Activated effector memory CD4-positive, alpha-beta T cell treated with Interleukin-2 at 50 U/mL for 16 hours (primary cell): ENCODE measurements around the gene MIS18A.

Source experiments
- DNase-seq: peaks from one replicate; pipeline ENCODE4 v3.0.0-alpha.2; 2020

MIS18A gene

DNA sequence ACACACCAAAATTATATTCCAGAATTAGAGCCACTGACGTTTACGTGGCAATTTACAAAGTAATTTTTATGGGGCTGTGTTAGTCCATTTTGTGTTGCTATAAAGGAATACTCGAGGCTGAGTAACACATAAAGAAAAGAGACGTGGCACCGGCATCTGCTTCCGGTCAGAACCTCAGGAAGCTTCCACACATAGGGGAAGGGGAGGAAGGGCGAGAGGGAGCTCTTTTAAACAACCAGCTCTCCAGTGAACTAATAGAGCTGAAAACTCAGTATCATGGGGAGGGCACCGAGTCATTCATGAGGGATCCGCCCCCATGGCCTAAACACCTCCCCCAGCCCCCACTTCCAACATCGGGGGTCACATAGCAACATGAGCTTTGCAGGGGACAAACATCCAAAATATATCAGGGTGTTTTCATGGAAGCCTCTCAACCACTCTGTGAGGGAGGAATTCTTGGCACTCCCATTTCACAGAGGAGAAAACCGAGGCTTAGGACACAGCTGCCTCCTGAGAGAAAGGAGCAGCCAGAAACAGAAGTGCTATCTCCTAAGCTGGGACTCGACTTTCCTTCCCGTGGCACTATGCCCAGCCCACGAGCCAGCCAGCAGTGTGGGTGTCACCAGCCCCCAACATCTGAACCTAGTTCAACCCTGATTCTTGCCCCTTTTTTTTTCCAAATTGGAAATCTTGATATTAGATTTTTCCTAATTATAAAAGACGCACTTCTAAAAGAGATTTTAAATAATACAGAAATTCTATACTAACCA is 29.2 kb downstream of the MIS18A start:
- no peak for DNase-seq

DNA sequence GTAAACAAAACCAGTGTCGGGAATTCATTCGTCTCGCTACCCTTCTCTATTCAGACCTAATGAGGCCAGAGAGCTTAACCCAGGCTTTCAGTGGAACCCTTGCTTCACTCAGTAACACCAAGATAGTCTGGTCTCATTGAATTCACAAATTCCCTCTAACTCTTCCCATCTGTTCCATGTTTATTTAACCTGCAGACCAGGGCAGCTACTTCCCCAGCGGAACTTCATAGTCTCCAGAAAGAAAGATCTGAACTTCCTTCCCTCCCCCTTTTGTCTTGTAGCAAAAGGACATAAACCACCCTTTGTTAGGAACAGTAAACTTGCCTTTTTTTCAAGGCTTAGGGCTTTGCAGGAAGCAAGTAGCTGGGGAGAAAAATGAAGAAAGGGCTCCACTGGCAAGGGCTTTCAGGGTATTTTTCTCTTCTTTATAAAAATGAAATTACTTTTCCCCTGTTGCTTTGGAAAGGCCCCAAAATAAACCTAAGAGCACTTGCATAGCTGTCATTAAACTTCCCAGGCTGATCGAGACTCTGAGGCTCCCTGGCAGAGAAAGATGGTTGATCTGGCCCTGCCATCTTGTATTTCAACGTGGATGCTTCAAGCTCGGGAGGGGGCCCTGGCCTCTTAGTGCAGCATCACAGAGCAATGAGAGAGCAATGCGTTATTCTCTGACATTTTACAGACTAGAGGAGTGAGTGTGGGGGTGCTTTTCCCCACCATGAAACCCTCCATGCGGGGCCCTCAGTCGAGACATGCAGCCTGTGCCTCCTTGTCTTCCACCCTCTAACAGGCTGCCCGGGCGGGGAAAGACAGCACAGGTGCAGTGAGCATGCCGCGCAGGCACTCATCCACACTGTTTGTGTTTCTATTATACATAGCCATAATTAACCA is 30.0 kb downstream of the MIS18A start:
- no peak for DNase-seq

DNA sequence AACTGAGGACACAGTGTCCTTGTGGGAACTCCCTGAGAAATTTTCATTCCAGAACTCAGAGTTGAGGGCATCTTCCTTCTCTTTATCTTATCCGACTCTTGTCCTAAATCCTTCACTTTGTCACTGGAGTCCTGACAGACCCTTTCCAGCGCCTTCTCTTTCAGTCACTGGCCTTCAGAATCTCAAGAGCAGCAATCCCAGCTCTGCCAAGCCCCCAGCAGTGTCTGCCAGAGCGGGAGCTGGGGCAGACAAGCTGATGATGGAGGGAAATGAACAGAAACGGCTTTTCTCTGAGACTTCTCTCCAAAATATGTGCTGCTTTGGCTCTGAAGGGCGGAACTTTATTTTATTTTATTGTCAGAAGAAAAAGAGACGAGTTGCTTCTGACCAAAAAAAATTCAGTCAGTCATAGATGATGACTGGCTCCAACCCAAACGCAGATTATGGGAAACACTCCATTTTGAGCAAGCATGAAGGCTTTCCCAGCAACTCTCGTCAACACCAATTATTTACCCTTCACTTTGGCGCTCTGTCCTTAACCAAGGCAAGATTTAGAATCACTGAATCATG is 32.2 kb downstream of the MIS18A start:
- no peak for DNase-seq

DNA sequence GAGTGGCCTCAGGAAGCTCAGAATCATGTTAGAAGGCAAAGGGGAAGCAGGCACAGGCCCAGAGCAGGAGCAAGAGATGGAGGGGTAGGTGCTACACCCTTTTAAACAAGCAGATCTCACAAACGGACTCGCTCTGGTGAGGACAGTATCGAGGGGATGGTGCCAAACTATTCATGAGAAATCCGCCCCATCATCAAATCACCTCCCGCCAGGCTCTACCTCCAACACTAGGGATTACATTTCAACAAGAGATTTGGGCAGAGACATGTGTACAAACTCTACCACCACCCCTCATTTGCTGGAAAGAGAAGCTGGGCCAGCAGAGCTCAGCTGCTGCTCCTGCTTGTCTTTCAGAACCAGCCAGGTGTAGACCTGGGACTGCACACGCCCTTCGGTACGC is 32.9 kb downstream of the MIS18A start:
- no peak for DNase-seq

DNA sequence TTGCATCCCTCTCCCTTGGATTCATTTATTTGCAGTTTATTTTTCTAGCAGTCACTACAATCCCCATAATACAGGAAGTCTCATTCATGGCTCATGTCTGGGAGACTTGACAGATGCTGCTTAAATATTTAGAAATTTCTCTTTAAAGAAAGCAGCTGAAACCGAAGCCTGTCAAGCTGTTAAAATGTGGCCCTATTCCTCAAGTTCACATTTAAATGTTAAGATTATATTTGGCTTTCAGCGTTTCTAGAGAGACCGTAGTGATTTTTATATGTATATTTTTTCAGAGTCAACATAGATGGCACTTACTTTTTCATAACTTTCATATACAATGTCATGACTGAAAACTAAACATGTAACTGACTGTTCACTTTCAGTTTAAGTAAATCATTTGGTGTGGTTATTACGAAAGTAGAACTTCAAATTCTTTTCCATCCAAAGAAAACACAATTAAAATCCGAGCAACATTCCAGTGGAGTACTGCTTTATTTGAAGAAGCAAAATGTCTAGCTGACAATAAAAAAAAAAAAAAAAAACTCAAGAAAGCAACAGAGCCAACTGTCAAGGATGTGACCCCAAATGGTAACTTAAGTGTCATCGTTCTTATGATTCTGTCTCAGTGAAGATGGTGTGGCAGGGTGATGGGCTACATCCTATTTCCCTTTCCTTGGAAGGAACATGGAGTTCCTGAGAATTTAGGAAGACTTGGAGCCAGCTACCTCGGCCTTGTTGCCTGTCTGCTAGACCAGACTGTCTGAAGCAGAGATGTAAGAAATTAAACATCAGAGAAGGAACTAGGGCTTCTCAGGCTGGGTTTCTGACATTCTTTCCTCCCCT is 37.8 kb downstream of the MIS18A start:
- DNase-seq, result no peak

DNA sequence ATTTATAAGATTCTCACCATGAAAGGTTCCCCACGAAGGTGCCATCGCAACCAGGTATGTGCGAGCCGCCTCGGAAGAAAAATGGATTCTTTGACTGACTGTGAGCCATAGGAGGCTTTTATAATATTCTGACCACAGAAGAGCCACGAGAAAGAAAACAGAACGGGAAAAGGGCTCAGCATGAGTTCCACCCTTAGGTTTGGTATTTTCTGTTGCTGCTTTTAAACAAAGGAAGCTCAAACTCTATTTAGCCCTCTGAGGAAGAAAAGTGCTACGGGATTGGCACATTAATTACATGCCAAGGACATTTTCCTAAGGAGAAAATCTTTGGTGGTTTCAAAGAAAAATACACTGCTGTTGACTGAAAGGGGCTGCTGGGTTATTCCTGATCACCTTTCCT is 39.3 kb downstream of the MIS18A start:
- DNase-seq, result no peak

DNA sequence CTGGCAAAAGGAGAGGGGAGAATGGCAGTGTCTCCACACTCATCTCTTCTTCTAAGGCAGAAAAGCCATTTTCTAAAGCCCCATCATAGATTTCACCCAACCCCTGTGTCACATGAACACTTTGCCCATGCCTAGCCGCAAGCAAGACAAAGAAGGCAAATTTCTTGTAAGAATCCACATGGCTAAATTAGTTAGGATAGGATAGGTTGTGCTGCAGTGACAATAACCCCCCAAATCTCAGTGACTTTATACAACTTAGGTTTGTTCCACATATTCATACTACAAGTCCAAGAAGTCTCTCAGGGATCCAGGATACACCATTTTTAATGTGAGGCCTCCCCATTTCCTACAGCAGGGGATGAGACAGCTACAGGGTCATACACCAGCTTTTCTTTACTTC is 40.8 kb downstream of the MIS18A start:
- DNase-seq, result no peak

DNA sequence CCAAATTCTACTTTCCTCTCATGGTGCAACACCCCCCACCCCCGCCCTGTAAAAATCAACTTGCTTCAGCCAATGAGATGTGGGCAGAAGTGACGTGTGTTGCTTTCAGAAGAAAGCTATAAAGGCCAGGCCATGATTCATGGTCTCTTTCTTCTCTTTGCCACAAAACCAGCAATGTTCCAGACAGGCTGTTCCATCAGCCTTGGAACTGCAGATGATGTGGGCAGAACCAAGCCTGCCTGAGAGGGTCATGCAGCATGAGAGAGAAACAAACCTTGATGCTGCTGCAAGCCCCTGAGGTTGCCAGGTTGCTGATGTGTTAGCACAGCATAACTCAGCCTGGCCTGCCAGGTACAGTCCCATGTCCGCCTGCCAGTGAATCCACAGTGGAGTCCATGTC is 41.8 kb downstream of the MIS18A start:
- no peak for DNase-seq

DNA sequence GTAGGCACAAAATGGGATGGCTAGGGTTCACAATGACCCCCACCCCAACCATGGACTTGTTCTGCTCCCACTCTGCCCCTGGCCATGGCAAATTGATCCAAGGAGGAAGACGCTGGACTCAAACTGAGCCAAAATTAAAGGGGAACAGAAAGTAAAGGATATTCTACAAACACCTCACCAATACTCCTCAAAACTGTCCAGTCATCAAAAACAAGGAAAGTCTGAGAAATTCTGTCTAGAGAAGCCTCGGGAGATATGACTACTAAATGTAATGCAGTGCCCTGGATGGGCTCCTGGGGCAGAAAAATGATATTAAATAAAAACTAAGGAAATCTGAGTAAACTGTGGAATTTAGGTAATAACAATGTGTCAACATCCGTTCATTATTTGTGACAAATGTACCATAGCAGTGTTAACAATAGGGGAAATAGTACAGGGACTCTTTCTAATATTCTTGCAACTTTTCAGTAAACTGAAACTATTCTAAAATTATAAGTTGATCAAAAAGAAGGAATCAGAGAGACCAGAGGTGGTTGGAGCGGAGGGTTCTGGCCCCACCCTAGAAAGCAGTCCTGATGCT is 45.0 kb downstream of the MIS18A start:
- no peak for DNase-seq

DNA sequence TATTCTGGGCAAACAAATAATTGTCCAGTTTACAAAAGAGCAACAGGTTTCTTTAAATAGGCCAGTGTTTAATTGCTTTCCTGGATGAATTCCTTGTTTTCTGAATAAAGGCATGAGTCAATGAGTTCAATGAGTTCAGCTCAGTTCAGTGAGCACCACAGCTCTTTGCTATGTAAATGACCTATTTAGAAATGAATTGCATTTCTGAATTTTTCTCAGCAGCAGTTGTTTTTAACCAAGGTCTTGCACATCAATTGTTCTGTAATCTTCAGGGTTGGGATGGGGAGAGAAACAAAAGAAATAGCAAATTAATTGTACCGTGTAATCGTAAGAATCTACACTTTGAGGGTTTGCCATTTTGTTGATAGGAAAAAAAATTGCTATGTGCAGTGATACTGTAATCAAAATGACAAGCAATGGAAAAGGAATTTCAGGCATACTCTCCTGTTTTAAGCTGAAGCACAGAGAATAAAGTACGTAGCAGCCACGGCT is 45.7 kb downstream of the MIS18A start:
- no peak for DNase-seq

DNA sequence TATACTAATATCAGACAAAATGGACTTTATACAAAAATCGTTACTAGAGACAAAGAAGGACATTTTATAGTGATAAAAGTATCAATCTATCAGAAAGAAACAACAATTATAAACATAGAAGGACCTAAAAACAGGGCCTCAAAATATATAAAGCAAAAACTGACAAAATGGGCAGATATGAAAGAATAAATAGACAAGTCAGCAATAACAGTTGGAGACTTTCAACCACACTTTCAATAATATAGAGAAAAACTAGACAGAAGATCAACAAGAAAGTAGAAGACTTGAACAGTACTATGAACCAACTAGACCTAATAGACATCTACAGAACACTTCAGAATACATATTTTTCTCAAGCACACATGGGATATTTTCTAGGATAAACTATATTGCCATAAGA is 52.4 kb downstream of the MIS18A start:
- no peak for DNase-seq
